Suprapubic skin (tissue), 4 donors: ENCODE measurements around the gene OR4E1. TPM values are rescaled to one million over a fixed set of nuclear protein-coding genes. Genes with fewer than 3 reads are reported as not detected.

Experiments
- DNase-seq, 2 donors: peaks; one replicate each; pipeline ENCODE4 v3.0.0-alpha.2; 2019; ENCODE audit warnings: low spot score in 2 of 2
- H3K27ac ChIP-seq: fragments of 200-600 bp; sonication (generic); one replicate; pipeline ENCODE4 v1.5.1; 2019
- H3K27me3 ChIP-seq: fragments of 200-600 bp; sonication (generic); one replicate; pipeline ENCODE4 v1.5.1; 2019
- H3K36me3 ChIP-seq: fragments of 200-600 bp; sonication (generic); one replicate; pipeline ENCODE4 v1.5.1; 2019
- H3K4me1 ChIP-seq: fragments of 200-600 bp; sonication (generic); one replicate; pipeline ENCODE4 v1.5.1; 2019
- H3K4me3 ChIP-seq: fragments of 200-600 bp; sonication (generic); one replicate; pipeline ENCODE4 v1.5.1; 2019; ENCODE audit warnings: mild to moderate bottlenecking
- H3K9me3 ChIP-seq: fragments of 200-600 bp; sonication (generic); one replicate; pipeline ENCODE4 v1.5.1; 2019
- EP300 ChIP-seq: sonication (generic); formaldehyde crosslinking; IDR thresholded peaks from one replicate; pipeline ENCODE4 v1.6.1; 2017; ENCODE audit warnings: antibody characterized with exemption
- POLR2A ChIP-seq, 2 donors: fragments of 450-650 bp; IDR thresholded peaks; one replicate each; pipeline ENCODE4 v1.6.1; 2017; ENCODE audit warnings: antibody characterized with exemption in 2 of 2, mild to moderate bottlenecking in 2 of 2, moderate library complexity in 2 of 2
- POLR2AphosphoS5 ChIP-seq, 3 donors: sonication (generic); formaldehyde crosslinking; IDR thresholded peaks; one replicate each; pipeline ENCODE4 v1.6.1; 2017; ENCODE audit warnings: antibody characterized with exemption in 3 of 3
- WGBS: methylation state at CpG from one replicate; pipeline ENCODE4 v1.1.5; 2018; 5-methylcytosine and 5-hydroxymethylcytosine counted together
- total RNA-seq, 4 donors: library from RNA; depleted of rRNA; stranded (reverse); fragments of >200 nt; gene quantifications; one replicate each; pipeline ENCODE4 v1.1.0, GENCODE V29; 2016
- TF ChIP-seq, protein P1 (sequence below), 2 donors: fragments of 200-600 bp in 1 of 2; fragments of 450-650 bp in 1 of 2; sonication (generic) in 1 of 2; IDR thresholded peaks; one replicate each; pipeline ENCODE4 v1.5.1; 2016 to 2019; ENCODE audit warnings: antibody characterized with exemption in 2 of 2, mild to moderate bottlenecking in 1 of 2, moderate library complexity in 1 of 2

Gene OR4E1
- total RNA-seq, 4 donors from 2014 or later: not detected

DNA sequence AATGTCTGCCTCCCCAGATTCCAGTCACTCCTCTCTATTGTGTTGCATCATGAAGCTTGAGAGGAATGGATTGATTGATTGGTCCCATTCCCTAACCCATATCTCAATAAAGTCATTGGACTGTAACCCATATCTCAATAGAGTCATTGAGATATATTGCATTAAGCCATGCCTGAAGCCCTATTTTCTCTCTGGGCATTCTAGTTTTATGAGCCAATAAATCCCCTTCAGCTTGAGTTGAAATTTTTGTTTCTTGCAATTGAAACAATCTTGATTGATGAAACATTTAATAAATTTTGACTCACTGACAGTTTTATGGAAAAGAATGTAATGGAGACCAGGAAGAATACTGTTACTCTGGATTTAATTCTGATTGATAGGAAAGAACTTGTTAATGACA is 20.8 kb upstream of the OR4E1 start:
- DNase-seq: no peak
- Histone ChIP-seq H3K4me3 (no peak overlapping the region), H3K27ac (no peak overlapping the region), H3K36me3 (no peaks in the 10 kb centered on the region), H3K27me3 (no peaks in the 10 kb centered on the region), H3K4me1 (no peaks in the 10 kb centered on the region), H3K9me3 (no peaks in the 10 kb centered on the region)
- no peak for TF ChIP-seq EP300
- TF ChIP-seq POLR2AphosphoS5 (IDR thresholded peaks at IDR 0.05): no peak

DNA sequence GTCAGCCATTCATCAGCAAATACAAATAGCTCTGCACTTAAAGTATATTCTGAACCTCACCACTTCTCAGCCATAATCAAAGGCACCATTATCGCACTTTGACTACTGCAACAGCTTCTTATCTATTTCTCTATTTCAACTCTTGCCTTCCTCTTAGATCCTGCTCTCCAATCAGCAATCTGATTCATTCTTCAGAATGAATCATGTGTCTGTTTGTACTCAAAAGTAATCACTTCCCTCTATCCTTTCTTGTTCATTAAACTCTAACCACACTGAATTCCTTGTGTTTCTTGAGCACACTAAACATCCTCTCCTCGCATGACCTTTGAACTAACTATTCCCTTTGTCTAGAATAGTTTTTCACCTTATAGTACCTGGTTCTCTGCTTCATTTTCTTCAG is 12.8 kb upstream of the OR4E1 start:
- H3K27me3 ChIP-seq: no peaks in the 10 kb centered on the region
- WGBS: 84% methylated on average over 2 of the region's 2 CpGs
- no peaks in the 10 kb centered on the region for H3K36me3 ChIP-seq
- H3K9me3 ChIP-seq: no peaks in the 10 kb centered on the region
- TF ChIP-seq EP300: no peak
- no peak for TF ChIP-seq POLR2A (IDR thresholded peaks at IDR 0.05)
- TF ChIP-seq, protein P1, sequence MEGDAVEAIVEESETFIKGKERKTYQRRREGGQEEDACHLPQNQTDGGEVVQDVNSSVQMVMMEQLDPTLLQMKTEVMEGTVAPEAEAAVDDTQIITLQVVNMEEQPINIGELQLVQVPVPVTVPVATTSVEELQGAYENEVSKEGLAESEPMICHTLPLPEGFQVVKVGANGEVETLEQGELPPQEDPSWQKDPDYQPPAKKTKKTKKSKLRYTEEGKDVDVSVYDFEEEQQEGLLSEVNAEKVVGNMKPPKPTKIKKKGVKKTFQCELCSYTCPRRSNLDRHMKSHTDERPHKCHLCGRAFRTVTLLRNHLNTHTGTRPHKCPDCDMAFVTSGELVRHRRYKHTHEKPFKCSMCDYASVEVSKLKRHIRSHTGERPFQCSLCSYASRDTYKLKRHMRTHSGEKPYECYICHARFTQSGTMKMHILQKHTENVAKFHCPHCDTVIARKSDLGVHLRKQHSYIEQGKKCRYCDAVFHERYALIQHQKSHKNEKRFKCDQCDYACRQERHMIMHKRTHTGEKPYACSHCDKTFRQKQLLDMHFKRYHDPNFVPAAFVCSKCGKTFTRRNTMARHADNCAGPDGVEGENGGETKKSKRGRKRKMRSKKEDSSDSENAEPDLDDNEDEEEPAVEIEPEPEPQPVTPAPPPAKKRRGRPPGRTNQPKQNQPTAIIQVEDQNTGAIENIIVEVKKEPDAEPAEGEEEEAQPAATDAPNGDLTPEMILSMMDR (IDR thresholded peaks at IDR 0.05): no peak
- no peak for TF ChIP-seq POLR2AphosphoS5 (IDR thresholded peaks at IDR 0.05)
- H3K4me1 ChIP-seq: no peaks in the 10 kb centered on the region
- no peak overlapping the region for H3K27ac ChIP-seq
- no peak for DNase-seq
- no peak overlapping the region for H3K4me3 ChIP-seq

DNA sequence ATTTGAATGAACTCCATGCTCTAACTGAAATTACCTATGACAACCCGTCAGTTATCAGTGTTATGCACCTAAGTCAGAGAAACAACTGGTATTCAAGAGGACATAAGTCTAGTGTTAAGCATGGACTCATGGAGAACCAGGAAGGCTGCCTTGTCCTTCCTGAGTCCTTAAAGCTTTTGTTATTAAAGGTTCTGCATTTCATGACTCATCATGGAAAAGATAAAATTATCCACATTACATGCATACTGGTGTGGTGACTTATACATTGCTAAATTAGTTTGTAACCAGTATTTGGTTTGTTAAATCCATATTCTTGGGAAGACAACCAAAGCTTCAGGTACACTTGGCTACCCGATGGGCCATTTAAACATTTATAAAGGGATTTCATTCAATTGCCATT is 6.5 kb upstream of the OR4E1 start:
- no peaks in the 10 kb centered on the region for H3K36me3 ChIP-seq
- TF ChIP-seq, protein P1 (IDR thresholded peaks at IDR 0.05): no peak
- TF ChIP-seq POLR2A (IDR thresholded peaks at IDR 0.05) (no peak), POLR2AphosphoS5 (IDR thresholded peaks at IDR 0.05) (no peak), EP300 (no peak)
- no peak overlapping the region for H3K4me3 ChIP-seq
- DNase-seq: no peak
- H3K4me1 ChIP-seq: no peaks in the 10 kb centered on the region
- no peaks in the 10 kb centered on the region for H3K27me3 ChIP-seq
- H3K9me3 ChIP-seq: peaks cover 3% of the 10 kb centered on the region
- 83% methylated on average over 2 of the region's 2 CpGs for WGBS
- no peak overlapping the region for H3K27ac ChIP-seq

DNA sequence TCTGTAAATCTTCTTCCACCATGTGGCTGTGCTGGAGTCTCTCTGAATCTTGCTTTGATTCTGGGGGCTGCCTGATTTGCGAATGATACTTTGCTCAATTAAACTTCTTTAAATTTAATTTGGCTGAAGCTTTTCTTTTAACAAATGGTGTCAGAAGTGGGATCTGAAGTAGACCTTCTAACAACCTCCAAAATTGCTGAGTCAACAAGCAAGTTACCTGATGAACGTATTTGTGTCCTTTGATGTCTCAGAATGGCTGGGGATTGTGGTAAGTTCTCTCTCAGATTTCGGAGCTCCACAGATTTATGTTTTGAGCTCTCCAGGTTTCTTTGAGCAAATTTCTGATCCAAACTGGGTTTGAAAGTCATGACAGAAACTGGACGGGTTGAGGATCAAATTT is 1.9 kb upstream of the OR4E1 start:
- Histone ChIP-seq H3K27ac (no peak overlapping the region), H3K4me1 (no peaks in the 10 kb centered on the region), H3K36me3 (no peaks in the 10 kb centered on the region), H3K4me3 (no peak overlapping the region), H3K9me3 (peaks cover 3% of the 10 kb centered on the region), H3K27me3 (no peaks in the 10 kb centered on the region)
- 86% methylated on average over 4 of the region's 4 CpGs for WGBS
- TF ChIP-seq POLR2A (IDR thresholded peaks at IDR 0.05): no peak
- no peak for TF ChIP-seq EP300
- TF ChIP-seq, protein P1 (IDR thresholded peaks at IDR 0.05): no peak
- no peak for TF ChIP-seq POLR2AphosphoS5 (IDR thresholded peaks at IDR 0.05)
- DNase-seq: no peak

DNA sequence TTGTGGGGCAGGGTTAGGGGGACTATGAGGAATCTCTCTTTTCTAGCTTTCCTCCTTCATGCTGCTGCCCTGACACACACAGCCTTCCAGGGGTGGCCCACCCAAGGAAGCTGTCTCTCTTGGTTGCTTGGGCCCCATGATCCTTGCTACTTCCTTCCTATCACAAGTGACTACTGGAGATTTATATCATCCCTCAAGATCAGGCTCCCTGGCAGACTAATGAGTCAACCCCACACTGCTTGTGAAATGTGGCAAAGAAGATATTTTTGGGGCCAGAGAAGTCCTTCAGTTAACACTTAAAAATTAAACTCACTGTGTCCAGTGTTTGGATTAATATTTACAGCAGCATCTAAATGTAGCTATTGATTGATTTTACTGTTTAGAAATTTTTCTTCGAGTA is 1.5 kb downstream of the OR4E1 start:
- DNase-seq: no peak
- no peak for TF ChIP-seq EP300
- TF ChIP-seq POLR2AphosphoS5 (IDR thresholded peaks at IDR 0.05): no peak
- TF ChIP-seq, protein P1 (IDR thresholded peaks at IDR 0.05): no peak
- TF ChIP-seq POLR2A (IDR thresholded peaks at IDR 0.05): no peak
- Histone ChIP-seq H3K27me3 (no peaks in the 10 kb centered on the region), H3K36me3 (no peaks in the 10 kb centered on the region), H3K4me3 (no peak overlapping the region), H3K9me3 (peaks cover 3% of the 10 kb centered on the region), H3K4me1 (no peaks in the 10 kb centered on the region), H3K27ac (no peak overlapping the region)
- WGBS: 88% methylated on average over 1 of the region's 1 CpG

GRCh38 chr14:21671371-21671770 is 2.2 kb downstream of the OR4E1 start:
- H3K36me3 ChIP-seq: no peaks in the 10 kb centered on the region
- no peak overlapping the region for H3K27ac ChIP-seq
- no peaks in the 10 kb centered on the region for H3K4me1 ChIP-seq
- no peak for TF ChIP-seq POLR2AphosphoS5 (IDR thresholded peaks at IDR 0.05)
- no peak for TF ChIP-seq POLR2A (IDR thresholded peaks at IDR 0.05)
- TF ChIP-seq, protein P1 (IDR thresholded peaks at IDR 0.05): no peak
- TF ChIP-seq EP300: no peak
- WGBS: 64% methylated on average over 2 of the region's 2 CpGs
- peaks cover 3% of the 10 kb centered on the region for H3K9me3 ChIP-seq
- H3K27me3 ChIP-seq: no peaks in the 10 kb centered on the region
- H3K4me3 ChIP-seq: no peak overlapping the region
- DNase-seq: no peak
